H9 (cell line): Measurements from ENCODE around the gene ARHGEF35. TPM values are rescaled to one million over a fixed set of nuclear protein-coding genes. Genes with fewer than 3 reads are reported as not detected.
"Not testable (repeated sequence)": the region's sequence is repeated elsewhere in the genome, so short reads cannot be mapped to it uniquely, and the experiment has no call there.

ENCODE experiments used
- DNase-seq: peaks from one replicate; pipeline ENCODE4 v3.0.0-alpha.2; 2017
- H2AFZ ChIP-seq: one replicate; pipeline ENCODE4 v1.6.1; 2013; ENCODE audit warnings: mild to moderate bottlenecking, low read length, control low read depth, moderate library complexity
- H2AK5ac ChIP-seq: 2 replicates; pipeline ENCODE4 v1.6.1; 2013; ENCODE audit warnings: low read length, control low read depth, mixed read lengths; ENCODE audit not compliant: insufficient read length
- H2BK120ac ChIP-seq: one replicate; pipeline ENCODE4 v1.6.1; 2013; ENCODE audit warnings: low read depth, mild to moderate bottlenecking, low read length, control low read depth, inconsistent platforms; ENCODE audit not compliant: poor library complexity, severe bottlenecking
- H2BK12ac ChIP-seq: 2 replicates; pipeline ENCODE4 v1.6.1; 2013; ENCODE audit warnings: low read length, control low read depth, mixed read lengths, low read depth; ENCODE audit not compliant: insufficient read length
- H2BK15ac ChIP-seq: 2 replicates; pipeline ENCODE4 v1.6.1; 2013; ENCODE audit warnings: low read depth, low read length, control low read depth
- H2BK20ac ChIP-seq: one replicate; pipeline ENCODE4 v1.6.1; 2013; ENCODE audit warnings: low read depth, mild to moderate bottlenecking, low read length, control low read depth, inconsistent platforms; ENCODE audit not compliant: poor library complexity, severe bottlenecking
- H2BK5ac ChIP-seq: 2 replicates; pipeline ENCODE4 v1.6.1; 2013; ENCODE audit warnings: low read length, control low read depth, mixed read lengths; ENCODE audit not compliant: insufficient read length
- H3K14ac ChIP-seq: 2 replicates; pipeline ENCODE4 v1.6.1; 2013; ENCODE audit warnings: low read length, control low read depth; ENCODE audit not compliant: insufficient read depth
- H3K18ac ChIP-seq: 2 replicates; pipeline ENCODE4 v1.6.1; 2013; ENCODE audit warnings: low read depth, mild to moderate bottlenecking, mixed read lengths, low read length, control low read depth; ENCODE audit not compliant: insufficient read length
- H3K23ac ChIP-seq: 2 replicates; pipeline ENCODE4 v1.6.1; 2013; ENCODE audit warnings: low read length, control low read depth, mixed read lengths, low read depth; ENCODE audit not compliant: insufficient read length
- H3K23me2 ChIP-seq: 2 replicates; pipeline ENCODE4 v1.6.1; 2013; ENCODE audit warnings: low read depth, mild to moderate bottlenecking, mixed read lengths, low read length, control low read depth; ENCODE audit not compliant: insufficient read length, poor library complexity, severe bottlenecking
- H3K27ac ChIP-seq: 2 replicates; pipeline ENCODE4 v1.5.1; 2013; ENCODE audit warnings: low read length, control low read depth, mixed read lengths, low read depth; ENCODE audit not compliant: insufficient read length
- H3K27me3 ChIP-seq: 2 replicates; pipeline ENCODE4 v1.6.1; 2013; ENCODE audit warnings: low read length, control low read depth, inconsistent platforms; ENCODE audit not compliant: insufficient read depth
- H3K4ac ChIP-seq: 2 replicates; pipeline ENCODE4 v1.6.1; 2013; ENCODE audit warnings: low read depth, mild to moderate bottlenecking, control low read depth, inconsistent platforms, low read length, moderate library complexity
- H3K4me1 ChIP-seq: 2 replicates; pipeline ENCODE4 v1.6.1; 2013; ENCODE audit warnings: low read length, control low read depth, inconsistent platforms; ENCODE audit not compliant: insufficient read depth
- H3K4me2 ChIP-seq: 2 replicates; pipeline ENCODE4 v1.6.1; 2013; ENCODE audit warnings: low read length, control low read depth, mixed read lengths; ENCODE audit not compliant: insufficient read length, insufficient read depth
- H3K56ac ChIP-seq: 2 replicates; pipeline ENCODE4 v1.6.1; 2013; ENCODE audit warnings: low read depth, mild to moderate bottlenecking, mixed read lengths, low read length, control low read depth; ENCODE audit not compliant: insufficient read length
- H3K79me1 ChIP-seq: 2 replicates; pipeline ENCODE4 v1.6.1; 2013; ENCODE audit warnings: low read depth, mild to moderate bottlenecking, moderate library complexity, low read length, control low read depth, inconsistent platforms; ENCODE audit not compliant: insufficient read depth, poor library complexity, severe bottlenecking
- H3K79me2 ChIP-seq: 2 replicates; pipeline ENCODE4 v1.6.1; 2013; ENCODE audit warnings: low read length, control low read depth, inconsistent platforms; ENCODE audit not compliant: insufficient read depth
- H3K9ac ChIP-seq: 2 replicates; pipeline ENCODE4 v1.6.1; 2013; ENCODE audit warnings: low read length, control low read depth, mixed read lengths; ENCODE audit not compliant: insufficient read length; ENCODE audit errors: extremely low read depth
- H3K9me3 ChIP-seq: one replicate; pipeline ENCODE4 v1.6.1; 2013; ENCODE audit warnings: low read depth, low read length, inconsistent platforms; ENCODE audit not compliant: control insufficient read depth
- H3T11ph ChIP-seq: one replicate; pipeline ENCODE4 v1.6.1; 2013; ENCODE audit warnings: mild to moderate bottlenecking, low read length, control low read depth, inconsistent platforms
- H4K20me1 ChIP-seq: one replicate; pipeline ENCODE4 v1.6.1; 2013; ENCODE audit not compliant: control insufficient read depth, insufficient read length, insufficient read depth
- H4K5ac ChIP-seq: 2 replicates; pipeline ENCODE4 v1.6.1; 2013; ENCODE audit warnings: low read depth, mild to moderate bottlenecking, mixed read lengths, low read length, control low read depth; ENCODE audit not compliant: insufficient read length
- H4K8ac ChIP-seq: replicated peaks from 2 replicates; pipeline ENCODE4 v1.6.1; 2013; ENCODE audit warnings: low read length, control low read depth, mixed read lengths, low read depth; ENCODE audit not compliant: insufficient read length
- H4K91ac ChIP-seq: 2 replicates; pipeline ENCODE4 v1.6.1; 2013; ENCODE audit warnings: low read depth, mild to moderate bottlenecking, moderate library complexity, mixed read lengths, low read length, control low read depth; ENCODE audit not compliant: insufficient read length
- H3K27ac Mint-ChIP-seq, 3 experiments: 2 replicates in 2 of 3; 3 replicates in 1 of 3; pipeline ENCODE4 v1.8.0; 2020 to 2021; ENCODE audit warnings: mixed read lengths in 3 of 3, mild to moderate bottlenecking in 1 of 3, moderate library complexity in 1 of 3
- H3K27me3 Mint-ChIP-seq: 2 replicates; pipeline ENCODE4 v1.8.0; 2021; ENCODE audit warnings: low read depth, mild to moderate bottlenecking, moderate library complexity, mixed read lengths
- H3K36me3 Mint-ChIP-seq, 3 experiments: 2 replicates in 2 of 3; 3 replicates in 1 of 3; pipeline ENCODE4 v1.8.0; 2020 to 2021; ENCODE audit warnings: low read depth in 3 of 3, mixed read lengths in 3 of 3; ENCODE audit not compliant: insufficient read depth in 1 of 3
- H3K4me1 Mint-ChIP-seq, 2 experiments: 2 replicates each; pipeline ENCODE4 v1.8.0; 2020; ENCODE audit warnings: mixed read lengths in 2 of 2
- H3K4me3 Mint-ChIP-seq, 2 experiments: 2 replicates in 1 of 2; 3 replicates in 1 of 2; pipeline ENCODE4 v1.8.0; 2020 to 2021; ENCODE audit warnings: mild to moderate bottlenecking in 2 of 2, mixed read lengths in 2 of 2, moderate library complexity in 1 of 2
- H3K9me3 Mint-ChIP-seq, 2 experiments: 2 replicates in 1 of 2; 3 replicates in 1 of 2; pipeline ENCODE4 v1.8.0; 2020; ENCODE audit warnings: mild to moderate bottlenecking in 2 of 2, mixed read lengths in 2 of 2, moderate library complexity in 1 of 2
- WGBS: extraction: QIAGEN DNeasy Blood & Tissue Kit; methylation state at CpG from one replicate; pipeline ENCODE4 v1.1.7; 2013; ENCODE audit warnings: missing lambda C conversion rate, low lambda C conversion rate, mixed read lengths; ENCODE audit not compliant: insufficient read length; ENCODE audit errors: extremely low coverage; 5-methylcytosine and 5-hydroxymethylcytosine counted together
- long read RNA-seq: library from polyadenylated mRNA; unstranded; transcript quantifications from one replicate; pipeline ENCODE4 v2.0.0, GENCODE V29; 2020
- total RNA-seq: library from RNA; stranded (reverse); gene quantifications from 2 replicates; pipeline ENCODE4 v1.2.1, GENCODE V29; 2021

ARHGEF35 gene
- 18.6 and 19.2 TPM in 2 replicates for total RNA-seq
- long read RNA-seq, transcript ARHGEF35-201 (2 exons, 2,431 nt): major isoform, 76 of 80 reads
- long read RNA-seq, partial matches to known transcripts: 0 of 80 reads
- long read RNA-seq, other reads (novel, unspliced or antisense): 4 of 80 reads

DNA sequence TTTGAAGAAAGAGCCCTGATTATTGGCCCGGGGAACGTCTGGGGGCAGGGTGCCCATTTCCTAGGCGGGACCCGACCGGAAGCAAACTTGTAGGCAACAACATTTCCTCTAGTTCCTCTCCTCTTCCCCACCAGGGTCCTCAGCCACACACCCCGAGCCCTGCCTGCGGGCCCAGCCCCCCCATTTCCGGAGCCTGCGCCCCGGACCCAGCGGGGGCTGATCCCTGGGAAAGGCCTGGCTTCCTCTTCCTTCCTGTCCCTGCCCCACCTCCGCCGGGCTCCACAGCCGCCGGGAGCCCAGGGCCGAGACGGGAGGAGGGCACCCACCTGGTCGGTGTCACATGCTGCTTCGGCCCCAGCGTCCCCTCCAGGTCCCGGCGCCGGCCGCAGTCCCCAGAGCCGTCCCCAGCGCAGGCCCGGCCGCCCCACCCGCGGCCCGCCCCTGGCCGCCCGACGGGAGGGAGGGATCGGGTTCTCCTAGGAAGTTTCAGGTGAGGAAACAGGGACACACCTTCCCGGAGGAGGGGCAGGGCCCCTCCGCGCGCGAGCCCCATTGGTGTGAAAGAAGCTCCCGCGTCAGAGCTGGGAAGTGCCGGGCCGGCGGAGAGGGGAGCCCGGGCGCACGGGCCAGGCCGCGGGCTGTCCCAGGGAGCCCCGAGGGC, at the start of gene ARHGEF35:
TSS of gene ARHGEF35 (minus strand) at position 622 of the 661 bp plus-strand sequence. CDS start 7,450 bp downstream, outside the sequence.
- not testable (repeated sequence) for H3K27me3 Mint-ChIP-seq, H3K9me3 Mint-ChIP-seq, H3T11ph ChIP-seq, H3K9me3 ChIP-seq, H3K27ac ChIP-seq, H3K9ac ChIP-seq, H2BK12ac ChIP-seq, H2BK5ac ChIP-seq, H4K5ac ChIP-seq, H3K14ac ChIP-seq, H2BK120ac ChIP-seq, H3K4ac ChIP-seq, H3K36me3 Mint-ChIP-seq, H3K18ac ChIP-seq, H2BK15ac ChIP-seq, H3K4me1 ChIP-seq, H3K23ac ChIP-seq, H4K91ac ChIP-seq, H3K79me1 ChIP-seq, H4K20me1 ChIP-seq, H3K4me2 ChIP-seq, H3K27ac Mint-ChIP-seq, H2BK20ac ChIP-seq, H3K23me2 ChIP-seq, H3K27me3 ChIP-seq, H3K4me1 Mint-ChIP-seq, H2AFZ ChIP-seq, H2AK5ac ChIP-seq, H3K56ac ChIP-seq, H3K79me2 ChIP-seq, DNase-seq, H4K8ac ChIP-seq
- WGBS: no CpG with 5 or more reads among the region's 51 CpGs
- H3K4me3 Mint-ChIP-seq: peak within 1 kb of the TSS; percentile 53 to 75

DNA sequence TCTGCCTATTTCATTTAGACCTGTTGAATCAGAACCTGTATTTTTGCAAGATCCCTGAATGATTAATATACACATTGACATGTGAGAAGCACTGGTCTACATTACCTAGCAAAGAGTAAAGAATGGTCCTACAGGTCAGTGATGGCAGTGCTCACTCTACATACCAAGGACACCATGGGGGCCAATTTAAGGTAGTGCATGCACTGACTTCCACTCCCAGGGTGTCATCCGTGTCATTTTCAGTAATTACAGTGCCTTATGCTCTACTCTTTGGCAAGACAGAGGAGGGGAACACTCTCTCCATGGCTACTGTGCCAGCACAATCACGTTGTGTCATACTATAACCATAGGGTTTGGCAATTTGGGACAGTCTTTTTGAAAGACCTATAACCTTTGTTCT, 49.7 kb upstream of the ARHGEF35 start:
- H2AK5ac ChIP-seq, H3K79me1 ChIP-seq, H3K27ac Mint-ChIP-seq, H3K18ac ChIP-seq, H3K23ac ChIP-seq, H2BK15ac ChIP-seq, H3K36me3 Mint-ChIP-seq, H2BK20ac ChIP-seq, H4K5ac ChIP-seq, H3K14ac ChIP-seq, H4K91ac ChIP-seq, H3T11ph ChIP-seq, H3K9ac ChIP-seq, H3K79me2 ChIP-seq, H3K56ac ChIP-seq, H3K4me2 ChIP-seq, H3K4me3 Mint-ChIP-seq, DNase-seq, H2BK12ac ChIP-seq, H3K4me1 ChIP-seq, H3K4me1 Mint-ChIP-seq, H3K9me3 Mint-ChIP-seq, H4K20me1 ChIP-seq, H3K23me2 ChIP-seq, H3K4ac ChIP-seq, H4K8ac ChIP-seq, H2BK5ac ChIP-seq, H2BK120ac ChIP-seq, H3K27me3 ChIP-seq, H3K27ac ChIP-seq, H3K27me3 Mint-ChIP-seq, H3K9me3 ChIP-seq, H2AFZ ChIP-seq: not testable (repeated sequence)
- no CpG with 5 or more reads among the region's 2 CpGs for WGBS
